Peyer's patch (tissue), 4 donors: Measurements from ENCODE around the gene LEFTY2.

Source experiments
- POLR2A ChIP-seq, 2 donors: fragments of 450-650 bp; IDR thresholded peaks; one replicate each; pipeline ENCODE4 v1.5.1; 2017; ENCODE audit warnings: antibody characterized with exemption in 2 of 2, mild to moderate bottlenecking in 2 of 2, moderate library complexity in 2 of 2
- TF ChIP-seq, protein P1 (sequence below), 6 experiments: fragments of 450-650 bp in 4 of 6; fragments of 200-600 bp in 2 of 6; sonication (generic) in 1 of 6; IDR thresholded peaks; one replicate each; pipeline ENCODE4 v1.5.1; 2017 to 2019; ENCODE audit warnings: antibody characterized with exemption in 6 of 6, mild to moderate bottlenecking in 3 of 6, moderate library complexity in 1 of 6

DNA sequence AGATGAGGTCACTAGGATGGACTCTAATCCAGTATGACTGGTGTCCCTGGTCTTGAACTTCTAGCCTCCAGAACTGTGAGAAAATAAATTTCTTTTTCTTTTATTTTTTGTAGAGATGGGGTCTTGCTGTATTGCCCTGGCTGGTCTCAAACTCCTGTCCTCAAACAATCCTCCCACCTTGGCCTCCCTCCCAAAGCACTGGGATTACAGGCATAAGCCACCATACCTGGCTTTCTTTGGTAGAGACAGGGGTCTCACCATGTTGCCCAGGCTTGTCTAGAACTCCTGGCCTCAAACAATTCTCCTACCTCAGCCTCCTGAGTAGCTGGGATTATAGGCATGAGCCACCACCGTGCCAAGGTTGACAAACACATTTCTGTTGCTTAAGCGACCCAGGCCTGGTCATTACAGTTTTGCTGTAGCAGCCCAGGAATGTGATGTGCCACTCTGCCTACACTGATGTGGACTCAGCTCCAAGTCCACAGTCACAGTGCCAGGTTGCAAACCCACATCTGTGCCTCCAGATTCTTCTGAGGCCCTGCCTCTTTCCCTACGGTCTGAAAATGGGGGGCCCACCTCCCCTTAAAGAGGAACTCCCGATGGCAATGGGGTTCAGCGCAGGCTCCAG lies 32.9 kb downstream of the LEFTY2 start:
- TF ChIP-seq, protein P1, sequence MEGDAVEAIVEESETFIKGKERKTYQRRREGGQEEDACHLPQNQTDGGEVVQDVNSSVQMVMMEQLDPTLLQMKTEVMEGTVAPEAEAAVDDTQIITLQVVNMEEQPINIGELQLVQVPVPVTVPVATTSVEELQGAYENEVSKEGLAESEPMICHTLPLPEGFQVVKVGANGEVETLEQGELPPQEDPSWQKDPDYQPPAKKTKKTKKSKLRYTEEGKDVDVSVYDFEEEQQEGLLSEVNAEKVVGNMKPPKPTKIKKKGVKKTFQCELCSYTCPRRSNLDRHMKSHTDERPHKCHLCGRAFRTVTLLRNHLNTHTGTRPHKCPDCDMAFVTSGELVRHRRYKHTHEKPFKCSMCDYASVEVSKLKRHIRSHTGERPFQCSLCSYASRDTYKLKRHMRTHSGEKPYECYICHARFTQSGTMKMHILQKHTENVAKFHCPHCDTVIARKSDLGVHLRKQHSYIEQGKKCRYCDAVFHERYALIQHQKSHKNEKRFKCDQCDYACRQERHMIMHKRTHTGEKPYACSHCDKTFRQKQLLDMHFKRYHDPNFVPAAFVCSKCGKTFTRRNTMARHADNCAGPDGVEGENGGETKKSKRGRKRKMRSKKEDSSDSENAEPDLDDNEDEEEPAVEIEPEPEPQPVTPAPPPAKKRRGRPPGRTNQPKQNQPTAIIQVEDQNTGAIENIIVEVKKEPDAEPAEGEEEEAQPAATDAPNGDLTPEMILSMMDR (IDR thresholded peaks at IDR 0.05), result no peak
- TF ChIP-seq POLR2A (IDR thresholded peaks at IDR 0.05), result no peak
